GM21447 (cell line): Measurements from ENCODE around the gene STK17A.
"Not testable (repeated sequence)": the region's sequence is repeated elsewhere in the genome, so short reads cannot be mapped to it uniquely, and the experiment has no call there.

ENCODE experiments used
- ATAC-seq: cut with Tn5 transposase; IDR thresholded peaks from one replicate; pipeline ENCODE4 v1.9.1; 2021; ENCODE audit not compliant: unreplicated experiment

The STK17A gene

DNA sequence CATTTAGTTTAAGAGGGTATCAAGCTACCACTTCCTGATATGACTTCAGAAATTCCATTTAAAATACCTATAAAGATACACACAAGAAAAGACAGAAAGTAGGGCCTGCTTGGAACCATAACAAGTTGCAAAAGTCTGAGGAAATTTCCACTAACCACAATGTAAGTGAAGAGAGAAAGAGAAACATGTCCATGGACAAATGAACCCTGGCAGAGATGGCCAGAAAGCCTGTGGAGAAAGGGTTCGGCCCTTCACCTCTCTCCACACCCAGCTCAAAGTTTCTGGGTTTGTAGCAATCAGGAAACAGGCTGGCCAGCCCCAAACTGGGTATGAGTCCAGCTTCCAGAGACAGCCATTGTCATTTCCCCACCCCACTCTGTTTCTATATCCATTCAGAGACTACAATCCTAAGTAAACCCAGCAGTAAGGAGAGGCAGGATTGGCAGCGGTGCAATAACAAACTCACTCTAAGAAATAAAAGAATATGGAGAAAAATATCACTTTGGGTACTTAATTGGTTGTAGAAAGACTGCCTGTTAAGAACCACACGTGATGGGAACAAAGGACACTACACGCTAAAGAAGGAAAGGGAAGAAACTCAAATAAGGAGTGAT, 71.1 kb downstream of the STK17A start:
- no peak for ATAC-seq

- ATAC-seq: no peak
Observed at GRCh38 chr7:43655584-43655983, 72.7 kb downstream of the STK17A start.

- no peak for ATAC-seq
Observed at GRCh38 chr7:43656997-43657396, 74.1 kb downstream of the STK17A start.

- no peak for ATAC-seq
Observed at GRCh38 chr7:43658718-43659548, 76.0 kb downstream of the STK17A start.

- no peak for ATAC-seq
Observed at GRCh38 chr7:43659549-43659896, 76.6 kb downstream of the STK17A start.

GRCh38 chr7:43660141-43660540, 77.2 kb downstream of the STK17A start:
- ATAC-seq: no peak

- ATAC-seq: no peak
Observed at GRCh38 chr7:43664681-43665080, 81.8 kb downstream of the STK17A start.

DNA sequence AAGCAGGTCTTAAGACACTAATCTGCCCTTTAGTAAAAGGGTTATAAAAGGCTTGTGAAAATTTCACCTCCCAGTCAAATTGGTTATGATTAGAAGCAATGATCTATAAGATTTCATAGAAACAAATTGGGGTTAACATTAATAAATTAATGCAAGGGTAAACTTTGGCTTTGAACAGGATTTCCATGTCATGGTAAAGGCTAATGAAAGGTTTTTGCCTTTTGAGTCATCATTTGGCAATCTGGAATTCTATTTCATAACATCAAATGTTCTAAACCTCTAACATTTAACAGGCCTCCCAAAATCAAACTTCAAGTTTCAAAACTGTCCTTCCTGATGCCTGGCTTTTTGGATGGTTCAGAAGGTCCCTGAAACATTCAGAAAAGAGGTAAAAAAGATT, 84.0 kb downstream of the STK17A start:
- no peak for ATAC-seq

DNA sequence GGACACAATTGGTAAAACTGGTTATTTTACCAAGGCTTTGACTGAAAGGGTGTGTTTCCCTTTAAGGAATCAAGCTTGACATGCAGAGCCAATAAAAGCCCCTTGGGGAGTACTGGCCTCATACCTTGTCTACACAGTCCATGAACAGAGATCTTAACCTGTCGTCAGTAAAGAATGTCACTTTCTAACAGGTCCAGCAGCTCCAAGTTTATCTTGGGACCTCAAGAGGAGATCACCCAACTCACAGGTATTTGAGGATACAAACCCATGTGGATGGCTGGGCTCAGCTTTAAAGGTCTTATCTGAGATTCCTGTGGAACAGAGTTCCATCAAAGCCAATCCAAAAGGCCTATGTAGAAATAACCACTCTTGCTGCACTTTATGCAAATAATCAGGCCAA, 85.1 kb downstream of the STK17A start:
- no peak for ATAC-seq

DNA sequence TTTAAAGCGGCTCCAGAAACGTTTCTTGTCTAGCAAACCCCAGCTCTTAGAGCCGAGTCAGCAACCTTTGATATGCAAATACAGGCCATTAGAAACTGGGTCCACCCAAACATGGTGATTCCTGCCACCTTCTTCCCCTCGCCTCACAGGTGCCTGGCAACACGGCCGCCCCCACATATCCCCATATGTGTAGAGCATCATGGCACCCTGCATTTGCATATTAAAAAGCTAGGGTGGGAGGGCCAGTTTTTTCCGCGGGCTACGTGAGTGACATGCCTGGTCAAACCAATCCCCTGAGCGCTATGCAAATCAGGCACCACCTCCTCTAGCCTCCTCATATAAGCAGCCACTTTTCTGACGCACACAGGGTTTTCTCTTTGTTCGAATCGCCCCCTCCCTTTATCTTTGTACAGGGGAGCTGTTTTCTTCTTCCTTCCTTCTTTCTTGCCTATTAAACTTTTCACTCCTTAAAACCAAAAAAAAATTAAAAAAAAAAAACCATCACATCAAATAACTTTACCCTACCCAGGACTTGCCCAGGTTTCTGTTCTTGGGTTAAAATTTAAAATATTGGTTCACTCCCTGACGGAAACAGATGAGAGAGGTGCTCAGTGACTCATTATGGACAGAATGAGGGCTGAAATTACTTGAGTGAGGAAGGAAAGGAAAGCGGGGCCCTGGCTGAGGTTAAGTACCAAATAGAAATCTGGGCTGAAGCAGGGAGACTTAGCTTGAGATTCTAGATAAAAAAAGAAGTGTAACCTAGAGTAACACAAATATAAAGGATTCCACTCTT, 86.6 kb downstream of the STK17A start:
- ATAC-seq: no peak

- no peak for ATAC-seq
Observed at GRCh38 chr7:43671521-43671920, 88.6 kb downstream of the STK17A start.

- ATAC-seq: not testable (repeated sequence)
Observed at GRCh38 chr7:43673243-43673976, 90.5 kb downstream of the STK17A start.

DNA sequence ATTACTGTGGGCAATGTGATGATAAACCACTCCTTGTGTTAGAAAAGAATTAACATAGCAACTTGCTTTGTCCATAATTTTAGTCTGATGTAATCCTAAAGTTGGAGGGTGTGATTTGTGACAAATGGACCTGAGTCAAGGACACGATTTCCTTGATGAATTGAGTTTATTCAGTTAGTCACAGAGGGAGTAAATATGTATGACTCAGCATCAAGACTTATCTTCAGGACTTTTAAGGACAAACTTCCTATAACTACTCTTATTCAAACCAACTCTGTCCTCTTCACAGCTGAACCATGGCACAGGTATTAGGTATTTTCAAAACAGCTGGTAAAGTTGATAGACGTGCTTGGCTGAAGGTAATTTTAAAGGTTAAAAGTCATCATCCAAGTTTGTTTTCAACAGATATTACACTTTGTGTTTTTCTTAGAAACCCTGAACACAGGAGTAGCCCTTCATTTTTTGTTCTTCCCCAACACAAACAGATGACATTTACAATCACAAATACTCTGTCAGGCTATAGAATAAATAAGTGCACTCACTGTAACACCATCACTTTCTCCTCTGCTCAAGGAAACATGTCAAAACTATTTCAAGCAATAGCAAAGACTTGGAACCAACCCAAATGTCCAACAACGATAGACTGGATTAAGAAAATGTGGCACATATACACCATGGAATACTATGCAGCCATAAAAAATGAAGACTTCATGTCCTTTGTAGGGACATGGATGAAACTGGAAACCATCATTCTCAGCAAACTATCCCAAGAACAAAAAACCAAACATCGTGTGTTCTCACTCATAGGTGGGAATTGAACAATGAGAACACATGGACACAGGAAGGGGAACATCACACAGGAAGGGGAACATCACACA, 91.9 kb downstream of the STK17A start:
- no peak for ATAC-seq
